ENCODE measurements around the gene ZNF683.
"Not testable (repeated sequence)": the region's sequence is repeated elsewhere in the genome, so short reads cannot be mapped to it uniquely, and the experiment has no call there.

Gene ZNF683

DNA sequence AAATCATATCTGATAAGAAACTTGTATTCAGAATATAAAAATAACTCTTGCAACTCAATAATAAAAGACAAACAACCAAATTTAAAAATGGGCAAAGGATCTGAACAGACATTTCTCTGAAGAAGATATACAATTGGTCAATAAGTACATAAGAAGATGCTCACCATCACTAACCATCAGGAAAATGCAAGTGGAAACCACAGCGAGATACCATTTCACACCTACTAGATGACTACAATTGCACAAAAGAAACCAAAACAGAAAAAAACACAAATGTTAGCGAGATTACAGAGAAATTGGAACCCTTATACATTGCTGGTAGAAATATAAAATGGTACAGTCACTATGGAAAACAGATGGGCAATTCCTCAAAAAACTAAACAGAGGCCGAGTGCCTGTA lies 11.5 kb upstream of the ZNF683 start:
- H3K4me3 ChIP-seq (ENCODE audit: low read depth, low read length): no peak overlapping the region
- TF ChIP-seq, protein P1, sequence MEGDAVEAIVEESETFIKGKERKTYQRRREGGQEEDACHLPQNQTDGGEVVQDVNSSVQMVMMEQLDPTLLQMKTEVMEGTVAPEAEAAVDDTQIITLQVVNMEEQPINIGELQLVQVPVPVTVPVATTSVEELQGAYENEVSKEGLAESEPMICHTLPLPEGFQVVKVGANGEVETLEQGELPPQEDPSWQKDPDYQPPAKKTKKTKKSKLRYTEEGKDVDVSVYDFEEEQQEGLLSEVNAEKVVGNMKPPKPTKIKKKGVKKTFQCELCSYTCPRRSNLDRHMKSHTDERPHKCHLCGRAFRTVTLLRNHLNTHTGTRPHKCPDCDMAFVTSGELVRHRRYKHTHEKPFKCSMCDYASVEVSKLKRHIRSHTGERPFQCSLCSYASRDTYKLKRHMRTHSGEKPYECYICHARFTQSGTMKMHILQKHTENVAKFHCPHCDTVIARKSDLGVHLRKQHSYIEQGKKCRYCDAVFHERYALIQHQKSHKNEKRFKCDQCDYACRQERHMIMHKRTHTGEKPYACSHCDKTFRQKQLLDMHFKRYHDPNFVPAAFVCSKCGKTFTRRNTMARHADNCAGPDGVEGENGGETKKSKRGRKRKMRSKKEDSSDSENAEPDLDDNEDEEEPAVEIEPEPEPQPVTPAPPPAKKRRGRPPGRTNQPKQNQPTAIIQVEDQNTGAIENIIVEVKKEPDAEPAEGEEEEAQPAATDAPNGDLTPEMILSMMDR (IDR thresholded peaks at IDR 0.05; ENCODE audit: borderline replicate concordance, insufficient read depth, low read depth, low read length): no peak

- no peak overlapping the region for H3K4me3 ChIP-seq (ENCODE audit: low read depth, low read length)
- TF ChIP-seq, protein P1 (IDR thresholded peaks at IDR 0.05; ENCODE audit: borderline replicate concordance, insufficient read depth, low read depth, low read length): no peak
These were observed 6.3 kb upstream of the ZNF683 start for GRCh38 chr1:26378879-26379251.

DNA sequence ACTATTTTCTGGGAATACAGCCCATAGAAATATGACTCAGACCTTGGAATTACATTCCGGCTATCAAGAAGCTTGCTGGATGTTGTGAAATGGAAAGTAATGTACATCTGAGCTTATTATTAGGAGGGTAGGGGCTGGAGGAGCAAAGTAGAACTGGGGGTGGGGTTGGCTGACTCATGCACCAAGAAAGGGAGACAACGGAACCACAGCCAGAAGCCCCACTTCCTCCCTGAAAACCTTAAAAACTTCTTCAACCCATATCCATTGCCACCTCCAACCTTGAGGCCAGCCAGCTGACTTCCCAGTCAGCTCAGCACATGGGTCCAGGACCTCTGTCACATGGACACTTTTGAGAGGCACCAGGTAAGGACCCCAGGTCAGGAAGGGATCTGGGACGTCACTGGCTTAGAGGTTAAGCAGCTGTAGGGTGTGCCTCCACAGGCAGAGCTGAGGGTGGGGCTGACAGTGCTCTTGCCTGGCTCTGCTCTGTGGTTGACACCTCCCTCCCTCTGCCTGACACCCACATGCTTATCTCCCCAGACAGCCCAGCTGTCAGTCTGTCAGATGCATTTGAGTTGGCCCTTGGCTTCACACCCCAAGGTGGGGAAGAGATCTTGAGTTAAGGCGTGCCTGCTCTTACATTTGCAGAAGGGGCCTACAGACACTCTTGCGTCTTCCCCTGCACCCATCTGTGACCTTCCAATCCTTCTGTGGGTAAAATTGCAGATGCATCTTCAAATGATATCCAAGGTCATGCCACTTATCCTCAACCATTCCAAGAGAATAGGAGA lies 5.7 kb upstream of the ZNF683 start:
- H3K4me3 ChIP-seq (ENCODE audit: low read depth, low read length): no peak overlapping the region
- TF ChIP-seq, protein P1 (IDR thresholded peaks at IDR 0.05; ENCODE audit: borderline replicate concordance, insufficient read depth, low read depth, low read length): no peak

DNA sequence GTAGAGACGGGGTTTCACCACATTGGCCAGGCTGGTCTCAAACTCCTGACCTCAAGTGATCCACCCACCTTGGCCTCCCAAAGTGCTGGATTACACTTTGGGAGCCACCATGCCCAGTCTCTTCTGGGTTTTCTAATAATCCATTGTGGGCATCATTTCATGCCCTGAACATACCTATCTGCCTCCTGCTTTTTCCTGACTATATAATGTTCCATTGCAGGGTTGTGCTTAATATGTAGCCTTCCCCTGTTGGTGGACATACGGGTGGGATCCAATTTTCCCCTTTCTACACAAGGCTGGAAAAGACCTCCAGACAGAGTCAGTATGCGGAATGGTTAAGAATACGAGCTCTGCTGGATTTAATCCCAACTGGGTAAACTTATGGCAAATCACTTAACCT lies 3.5 kb upstream of the ZNF683 start:
- H3K4me3 ChIP-seq (ENCODE audit: low read depth, low read length): no peak overlapping the region
- TF ChIP-seq, protein P1 (IDR thresholded peaks at IDR 0.05; ENCODE audit: borderline replicate concordance, insufficient read depth, low read depth, low read length): no peak

- no peak overlapping the region for H3K4me3 ChIP-seq (ENCODE audit: low read depth, low read length)
- TF ChIP-seq, protein P1 (IDR thresholded peaks at IDR 0.05; ENCODE audit: borderline replicate concordance, insufficient read depth, low read depth, low read length): no peak
These were observed 2.5 kb upstream of the ZNF683 start for GRCh38 chr1:26375081-26375480.

GRCh38 chr1:26374361-26374760 lies 1.8 kb upstream of the ZNF683 start:
- H3K4me3 ChIP-seq (ENCODE audit: low read depth, low read length): not testable (repeated sequence)

- no peak overlapping the region for H3K4me3 ChIP-seq (ENCODE audit: low read depth, low read length)
- TF ChIP-seq, protein P1 (IDR thresholded peaks at IDR 0.05; ENCODE audit: borderline replicate concordance, insufficient read depth, low read depth, low read length): no peak
These were observed 1.2 kb upstream of the ZNF683 start for GRCh38 chr1:26373789-26374188.
